ENCODE data around the gene ZNF296.

DNA sequence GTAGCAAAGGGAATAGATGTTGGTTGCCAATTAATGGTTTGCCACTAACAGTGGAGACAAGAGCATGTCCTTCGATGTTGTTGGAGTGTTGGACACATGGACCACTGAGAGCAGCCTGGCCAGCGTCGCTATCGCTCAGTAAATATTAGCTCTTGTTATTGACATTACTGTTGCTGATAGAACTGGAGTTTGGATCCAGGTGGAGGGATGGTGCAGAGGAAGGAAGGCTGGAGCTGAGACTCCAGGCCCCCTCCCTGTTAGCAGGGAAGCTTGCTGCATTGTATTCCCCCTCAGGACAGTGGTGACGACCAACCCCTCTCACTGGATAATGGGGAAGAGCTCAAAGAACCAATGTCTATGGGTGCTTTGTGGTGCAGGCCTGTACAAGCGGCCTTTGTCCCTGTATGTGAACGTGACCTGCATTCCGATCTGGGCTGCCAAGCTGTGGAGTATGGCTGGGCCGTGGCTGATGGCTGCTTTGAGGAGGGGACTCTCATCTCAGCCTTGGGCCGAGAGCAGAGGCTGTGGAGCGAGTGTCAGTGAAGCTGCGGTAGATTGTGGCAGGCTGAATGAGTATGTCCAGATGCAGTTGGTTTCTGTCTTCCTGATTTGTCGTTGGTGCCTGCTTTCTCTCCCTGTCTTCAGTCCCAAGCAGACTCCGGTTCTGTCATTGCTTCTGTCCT, 30.5 kb downstream of the ZNF296 start:
- no peak for TF ChIP-seq CTCF (IDR thresholded peaks at IDR 0.05)
- TF ChIP-seq POLR2AphosphoS5 (IDR thresholded peaks at IDR 0.05; ENCODE audit: low read depth, low read length): no peak
